DMS114 treated with DMSO at 0.1 percent for 48 hours (cell line): ENCODE measurements around the gene TMEM163.
"Not testable (repeated sequence)": the region's sequence is repeated elsewhere in the genome, so short reads cannot be mapped to it uniquely, and the experiment has no call there.

Experiments
- DNase-seq: peaks from one replicate; lab custom pipeline; 2025; ENCODE audit not compliant: unreplicated experiment; lab: John Stamatoyannopoulos, UW

The TMEM163 gene

DNA sequence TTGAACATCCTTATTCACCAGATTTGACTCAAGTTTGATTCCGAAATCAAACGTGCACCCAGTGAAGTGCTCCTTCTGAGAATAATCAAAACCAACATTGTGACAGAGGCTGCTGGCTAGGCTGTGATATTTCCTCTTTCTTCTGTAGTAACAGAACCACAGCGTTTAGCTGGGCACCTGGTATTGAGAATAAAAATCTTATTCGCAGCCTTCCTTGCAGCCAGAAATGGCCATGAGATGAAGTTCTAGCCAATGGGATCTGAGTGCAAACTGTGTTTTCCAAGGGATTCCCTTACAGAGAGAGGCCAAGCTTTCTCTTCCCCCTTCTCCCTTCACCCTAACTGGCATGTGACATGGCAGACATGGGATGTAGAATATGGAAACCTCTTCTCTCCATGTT lies 51.7 kb downstream of the TMEM163 start:
- no peak for DNase-seq

DNA sequence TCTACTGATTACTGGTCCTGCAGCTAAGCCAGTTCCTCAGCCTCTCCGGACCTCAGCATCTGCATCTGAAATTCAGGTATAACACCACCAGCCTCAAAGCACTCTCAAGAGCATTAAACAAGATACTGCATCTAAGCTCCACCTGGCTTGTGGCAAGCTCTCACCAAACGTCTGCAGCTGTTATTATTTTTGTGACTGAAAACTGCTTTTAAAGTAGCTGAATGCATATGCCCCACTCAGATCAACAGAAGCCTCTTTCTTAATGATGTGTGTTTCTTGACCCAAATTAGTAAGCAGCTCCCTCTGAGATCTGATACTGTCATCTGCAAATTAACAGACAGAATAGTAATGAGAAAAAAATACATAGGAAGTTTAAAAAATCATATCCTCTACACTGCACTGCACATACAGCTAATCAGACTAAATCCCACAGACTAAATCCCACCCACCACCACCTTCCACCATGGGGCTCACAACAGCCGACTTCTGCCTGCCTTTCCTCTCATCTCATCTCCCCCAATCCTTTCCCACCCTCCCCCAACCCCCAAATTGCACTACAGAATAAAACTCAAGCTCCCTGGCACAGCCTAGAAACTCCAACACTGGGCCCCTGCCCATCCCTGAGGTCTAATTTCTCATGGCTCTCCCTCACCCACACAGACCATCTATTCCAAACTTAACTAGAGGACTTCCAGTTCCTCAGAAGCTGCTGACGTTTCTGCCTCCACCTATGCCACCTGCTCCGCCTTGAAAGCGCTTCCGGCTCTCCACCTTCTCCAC lies 52.9 kb downstream of the TMEM163 start:
- DNase-seq = no peak

DNA sequence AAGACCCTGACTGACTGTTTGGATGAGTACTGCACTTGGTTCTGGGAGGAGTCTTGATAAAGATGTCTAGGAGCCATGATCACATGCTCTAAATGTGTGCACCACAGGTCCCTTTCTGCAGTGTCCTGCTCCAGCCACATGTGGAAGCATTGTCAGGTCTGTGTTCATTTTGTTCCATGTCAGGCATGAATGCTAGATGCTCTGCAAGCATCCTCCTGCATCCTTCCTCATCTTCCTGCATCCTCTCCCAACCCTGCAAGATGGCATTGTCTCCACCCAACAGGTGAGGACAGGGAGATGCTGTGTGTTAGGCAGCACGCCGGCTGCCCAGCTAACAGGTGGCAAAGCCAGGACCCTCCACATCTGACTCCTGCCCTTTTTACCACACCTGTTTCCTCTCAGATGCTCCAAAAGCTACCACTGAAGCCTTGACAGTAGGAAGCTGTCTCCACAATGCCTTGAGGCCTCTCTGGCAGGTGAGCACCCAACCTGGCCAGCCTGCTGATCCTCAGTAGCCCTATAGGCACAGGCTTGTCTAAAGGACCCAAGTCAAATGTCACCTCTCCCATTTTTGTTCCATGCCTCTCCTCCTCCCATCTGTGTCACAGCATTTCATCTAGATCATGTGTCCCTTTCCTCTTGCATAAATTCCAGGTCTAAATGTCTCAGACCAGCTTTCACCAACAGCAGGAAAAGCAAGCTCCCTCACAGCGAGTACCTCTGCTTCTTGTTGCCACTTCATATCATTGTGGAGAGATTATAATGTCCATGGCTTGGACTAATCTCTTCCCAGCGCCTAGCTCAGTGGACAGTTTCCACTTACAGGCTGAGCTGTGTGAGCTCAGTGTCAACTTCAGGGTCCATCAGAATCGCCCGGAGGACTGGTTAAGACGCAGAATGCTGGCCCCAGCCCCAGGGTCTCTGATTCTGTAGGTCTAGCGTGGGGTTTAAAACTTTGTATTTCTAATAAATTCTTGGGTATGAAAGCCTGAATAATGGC lies 55.0 kb downstream of the TMEM163 start:
- no peak for DNase-seq

DNA sequence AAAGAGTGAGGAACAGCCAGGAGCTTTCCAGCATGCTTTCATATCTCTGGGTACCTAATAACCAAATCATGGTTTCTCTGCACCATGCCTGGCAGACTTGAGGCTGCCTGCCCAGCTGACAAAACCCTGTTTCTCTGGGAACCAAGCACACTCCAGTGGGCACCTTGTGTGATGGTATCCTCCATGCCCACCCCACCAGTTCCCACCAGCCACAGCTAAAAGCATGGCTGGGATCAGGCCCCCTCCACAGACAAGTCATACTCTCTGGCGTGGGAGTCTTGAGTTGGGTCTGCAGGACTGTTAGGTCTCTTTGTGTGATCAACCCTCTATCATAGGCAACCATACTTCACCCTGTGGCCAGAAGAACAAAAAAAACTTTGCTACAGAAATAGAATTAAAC lies 56.0 kb downstream of the TMEM163 start:
- DNase-seq = no peak

DNA sequence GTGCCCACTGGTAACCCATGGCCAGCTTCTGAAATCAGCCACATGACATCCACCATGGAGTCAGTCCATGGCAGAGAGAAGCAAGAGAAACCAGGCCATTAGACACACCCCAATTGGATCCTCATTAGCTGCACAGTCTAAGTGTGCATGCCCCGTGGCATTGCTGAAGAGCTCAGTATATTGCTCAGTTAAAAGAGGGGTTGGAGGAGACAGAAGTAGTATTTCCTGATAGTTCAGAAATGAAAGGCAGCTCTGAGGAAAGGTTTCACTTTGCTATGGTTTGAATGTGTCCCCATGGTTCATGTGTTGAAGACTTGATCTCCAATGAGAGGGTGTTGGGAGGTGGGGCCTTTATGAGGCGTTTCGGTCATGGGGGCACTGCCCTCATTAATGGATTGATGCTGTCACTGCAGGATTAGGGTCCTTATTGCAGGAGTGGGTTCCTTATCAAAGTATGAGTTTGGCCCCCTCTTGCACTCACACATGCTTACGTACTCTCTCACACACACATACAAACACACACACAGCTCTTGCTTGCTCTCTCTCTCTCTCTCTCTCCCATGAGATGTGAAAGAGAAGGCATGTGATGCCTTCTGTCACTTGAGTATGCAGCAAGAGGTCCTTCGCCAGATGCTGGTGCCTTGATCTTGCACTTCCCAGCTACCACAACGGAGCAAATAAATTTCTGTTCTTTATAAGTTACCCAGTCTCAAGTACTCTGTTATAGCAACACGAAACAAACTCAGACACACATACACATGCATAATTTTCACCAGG lies 58.0 kb downstream of the TMEM163 start:
- DNase-seq = no peak

DNA sequence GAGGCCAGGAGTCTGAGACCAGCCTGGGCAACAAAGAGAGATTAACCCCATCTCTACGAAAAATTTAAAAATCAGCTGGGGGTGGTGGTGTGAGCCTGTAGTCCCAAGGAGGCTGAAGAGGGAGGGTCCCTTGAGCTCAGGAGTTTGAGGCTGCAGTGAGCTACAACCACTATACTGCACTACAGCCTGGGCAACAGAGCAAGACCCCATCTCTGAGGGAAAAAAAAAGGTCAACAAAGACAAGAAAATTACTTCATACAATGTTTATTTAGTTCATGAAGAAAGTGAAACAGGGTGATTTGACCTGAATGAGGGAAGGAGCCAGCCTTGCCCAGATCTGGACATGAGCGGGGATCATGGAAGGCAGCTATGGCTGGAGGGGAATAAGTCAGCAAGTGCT lies 59.1 kb downstream of the TMEM163 start:
- DNase-seq = no peak

DNA sequence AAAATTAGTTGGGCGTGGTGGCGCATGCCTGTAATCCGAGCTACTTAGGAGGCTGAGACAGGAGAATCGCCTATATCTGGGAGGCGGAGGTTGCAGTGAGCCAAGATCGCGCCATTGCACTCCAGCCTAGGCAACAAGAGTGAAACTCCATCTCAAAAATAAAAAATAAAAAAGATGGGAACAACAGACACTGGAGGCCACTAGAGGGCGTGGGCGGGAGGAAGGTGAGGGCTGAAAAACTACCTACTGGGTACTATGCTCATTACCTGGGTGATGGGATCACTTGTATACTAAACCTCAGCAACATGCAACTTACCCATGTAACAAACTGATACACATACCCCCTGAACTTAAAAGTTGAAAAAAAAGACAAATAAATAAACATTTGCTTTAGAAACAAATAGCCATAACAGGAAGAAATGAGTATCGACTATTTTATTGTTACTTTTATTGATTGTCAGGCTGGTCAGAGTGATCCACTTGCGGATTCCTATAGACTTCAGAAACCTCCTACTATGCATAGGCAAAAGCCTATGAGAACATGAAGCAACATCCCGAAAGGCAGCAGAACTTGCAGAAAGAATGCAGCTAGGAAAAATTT lies 61.0 kb downstream of the TMEM163 start:
- no peak for DNase-seq

DNA sequence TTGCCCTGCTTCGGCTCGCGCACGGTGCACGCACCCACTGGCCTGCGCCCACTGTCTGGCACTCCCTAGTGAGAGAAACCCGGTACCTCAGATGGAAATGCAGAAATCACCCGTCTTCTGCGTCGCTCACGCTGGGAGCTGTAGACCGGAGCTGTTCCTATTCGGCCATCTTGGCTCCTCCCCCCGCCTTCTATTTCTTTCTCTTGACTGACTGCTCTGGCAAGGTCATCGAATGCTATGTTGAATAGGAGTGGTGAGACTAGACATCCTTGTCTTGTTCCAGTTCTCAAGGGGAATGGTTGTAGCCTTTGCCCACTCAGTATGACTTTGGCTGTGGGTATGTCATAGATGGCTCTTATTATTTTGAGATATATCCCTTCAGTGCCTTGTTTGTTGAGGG lies 62.4 kb downstream of the TMEM163 start:
- DNase-seq = not testable (repeated sequence)

DNA sequence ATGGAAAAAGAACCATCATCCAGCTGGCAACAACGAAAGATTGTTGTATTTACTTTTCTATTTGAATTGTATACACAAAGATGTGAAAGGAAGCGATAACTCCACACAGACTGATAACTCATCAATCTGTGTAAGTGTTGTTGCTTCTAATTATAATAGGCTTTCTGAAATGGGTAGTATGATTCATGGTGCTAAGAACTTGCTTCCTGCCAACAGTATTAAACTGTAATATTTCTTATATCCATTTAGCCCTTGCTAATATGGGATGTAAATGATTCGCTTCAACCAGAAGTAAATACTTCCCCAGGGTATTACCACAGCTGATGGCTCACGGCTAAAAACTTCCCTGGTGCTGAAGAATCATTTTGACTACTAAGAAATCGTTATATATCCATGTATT lies 70.2 kb downstream of the TMEM163 start:
- DNase-seq = no peak

DNA sequence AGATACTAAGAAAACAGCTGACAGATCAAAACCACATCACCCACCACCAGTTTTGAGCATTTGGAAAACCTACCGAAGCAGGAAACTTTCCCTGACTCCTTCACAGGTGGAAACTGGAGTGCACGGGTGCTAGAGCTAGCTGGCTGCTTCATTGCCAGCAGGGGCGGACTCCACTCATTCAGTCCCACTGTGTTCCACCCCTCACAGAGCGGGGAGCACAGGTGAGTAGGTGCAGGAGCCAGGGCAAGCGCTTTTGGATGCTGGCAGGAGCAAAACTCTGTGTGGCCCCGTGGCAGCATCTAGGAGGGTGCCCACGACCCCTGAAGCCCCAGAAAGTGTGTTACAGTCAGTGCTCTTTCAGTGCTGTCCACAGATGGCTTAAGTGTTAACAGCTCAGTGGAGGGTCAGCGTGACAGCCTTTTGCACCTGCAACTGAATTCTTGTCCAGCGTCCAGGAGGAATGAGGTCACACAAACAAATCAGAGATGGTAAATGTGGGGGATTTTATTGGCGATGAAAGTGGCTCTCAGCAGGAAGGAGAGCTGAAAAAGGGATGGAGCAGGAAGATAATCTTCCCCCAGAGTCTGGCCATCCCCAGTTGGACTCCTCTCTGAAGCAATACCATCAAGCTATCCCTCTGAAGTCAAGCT lies 71.1 kb downstream of the TMEM163 start:
- no peak for DNase-seq

DNA sequence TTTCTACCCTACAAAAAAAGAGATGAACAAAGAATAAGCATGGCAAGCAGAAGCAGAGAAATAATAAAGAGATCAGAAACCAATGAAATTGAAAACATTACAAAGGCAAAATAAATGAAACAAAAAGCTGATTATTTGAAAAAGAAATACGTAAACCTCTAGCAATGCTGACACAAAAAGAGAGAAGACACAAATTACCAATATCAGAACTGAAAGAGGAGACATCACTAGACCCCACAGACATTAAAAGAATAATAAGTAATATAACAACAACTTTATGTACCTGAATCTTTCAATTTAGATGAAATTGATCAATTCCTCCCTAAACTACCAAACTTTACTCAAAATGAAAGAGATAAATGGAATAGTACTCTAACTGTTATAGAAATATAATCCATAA lies 75.9 kb downstream of the TMEM163 start:
- no peak for DNase-seq

DNA sequence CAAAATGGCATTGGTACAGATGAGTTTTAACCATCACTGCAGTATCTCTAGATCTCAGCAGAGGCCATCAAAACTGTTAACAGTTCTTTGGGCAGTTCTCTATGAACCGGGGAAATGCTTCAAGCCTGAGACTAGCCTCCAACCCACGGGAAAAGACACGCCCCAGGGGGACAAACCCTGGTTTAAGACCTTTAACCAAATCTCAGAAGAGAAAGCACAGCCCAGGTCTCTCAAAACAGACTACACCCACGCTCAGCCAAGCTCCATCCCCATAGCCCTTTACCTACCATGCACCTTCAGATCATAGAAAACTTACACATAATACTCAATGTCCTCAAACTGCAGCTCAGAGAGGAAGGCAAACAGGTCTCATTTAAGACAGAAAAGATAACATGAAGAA lies 78.3 kb downstream of the TMEM163 start:
- no peak for DNase-seq

DNA sequence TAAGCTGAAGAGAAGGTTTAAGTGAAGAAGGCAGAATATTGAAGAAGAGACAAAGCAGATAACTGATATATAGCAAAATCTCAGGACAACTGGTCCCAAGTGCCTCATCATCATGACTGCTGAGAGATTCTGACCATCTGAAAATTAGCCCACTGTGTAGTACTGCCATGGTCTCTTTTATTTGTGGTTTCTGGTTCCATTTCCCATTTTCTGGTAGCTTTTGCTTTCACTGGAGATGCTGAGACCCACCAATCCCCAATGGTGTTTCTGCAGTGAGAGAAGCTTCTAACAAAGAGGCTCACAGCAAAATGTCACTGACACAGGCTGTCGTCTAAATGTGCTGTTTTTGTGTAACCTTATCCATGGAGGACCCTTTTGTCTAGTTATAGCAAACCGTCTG lies 79.5 kb downstream of the TMEM163 start:
- DNase-seq = no peak

DNA sequence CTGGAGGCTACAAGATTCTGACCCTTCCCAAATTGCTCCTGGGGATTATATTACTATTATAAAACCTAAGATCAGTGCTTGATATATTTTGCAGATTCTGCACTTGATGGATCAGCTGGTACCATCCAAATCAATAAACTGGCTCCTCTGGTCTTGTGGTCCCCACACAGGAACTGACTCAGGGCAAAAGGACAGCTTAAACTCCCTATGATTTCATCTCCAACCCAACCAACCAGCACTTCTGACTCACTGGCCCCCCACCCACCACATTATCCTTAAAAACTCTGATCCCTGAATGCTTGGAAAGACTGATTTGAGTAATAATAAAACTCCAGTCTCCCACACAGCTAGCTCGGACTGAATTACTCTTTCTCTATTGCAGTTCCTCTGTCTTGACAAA lies 82.1 kb downstream of the TMEM163 start:
- DNase-seq = no peak

DNA sequence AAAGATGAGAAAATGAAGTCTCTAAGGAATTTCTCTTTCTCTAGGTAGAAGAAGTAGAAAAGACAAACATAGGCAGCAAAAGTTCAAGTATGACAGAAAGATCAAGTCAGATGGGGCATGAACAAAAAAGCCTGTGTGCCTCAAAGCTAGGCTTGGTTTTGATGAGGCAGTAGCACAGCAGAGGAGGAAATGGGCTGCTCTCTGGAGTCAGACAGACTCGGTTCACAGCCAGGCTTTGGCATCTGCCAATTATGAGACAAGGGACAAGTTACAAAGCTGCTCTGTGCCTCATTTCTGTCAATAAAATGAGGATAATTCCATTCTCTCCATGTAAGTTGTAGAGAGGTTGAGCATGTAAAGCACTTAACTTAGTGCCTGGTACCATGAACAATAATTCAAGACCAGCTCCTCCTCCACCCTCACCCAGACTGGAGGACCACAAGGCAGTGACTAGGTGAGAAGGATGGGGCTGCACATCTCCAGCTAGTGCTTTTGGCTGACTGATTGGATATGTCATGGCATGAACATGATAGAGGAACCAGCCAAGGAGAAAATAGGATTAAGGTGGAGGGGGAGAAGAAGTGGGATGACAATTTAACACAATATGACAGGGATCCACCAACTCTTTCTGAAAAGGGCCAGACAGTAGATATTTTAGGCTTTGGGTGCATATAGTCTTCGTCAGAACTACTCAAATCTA lies 84.6 kb downstream of the TMEM163 start:
- DNase-seq = no peak

DNA sequence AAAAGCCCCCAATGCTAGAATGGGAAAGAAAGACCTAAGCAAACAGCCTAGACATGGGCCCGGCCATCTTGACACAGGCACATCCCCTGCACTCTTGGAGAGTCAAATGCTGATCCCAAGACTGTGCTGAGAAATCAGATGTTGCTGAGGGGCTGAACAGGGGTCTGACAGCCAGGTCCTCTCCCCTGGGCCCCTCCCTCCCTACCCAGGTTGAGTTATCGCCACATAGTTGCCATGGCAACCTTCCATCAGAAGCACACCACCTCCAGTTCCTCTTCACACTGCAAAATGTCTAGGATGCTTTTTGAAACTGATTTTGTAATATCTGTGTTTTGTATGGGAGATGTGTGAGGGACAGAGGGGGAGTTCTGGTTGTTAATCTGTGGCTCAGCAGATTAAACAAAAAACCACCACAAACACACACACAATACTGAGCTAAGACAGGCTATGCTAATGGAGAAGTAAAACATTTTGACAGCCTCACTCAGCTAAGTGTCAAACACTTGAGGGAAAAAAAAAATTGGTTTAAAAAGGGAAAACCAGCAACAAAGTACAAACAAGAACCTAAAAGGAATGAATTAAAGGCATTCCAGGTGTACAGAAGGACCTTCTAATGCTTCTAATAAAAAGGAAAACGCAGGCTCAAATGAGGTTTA lies 88.2 kb downstream of the TMEM163 start:
- DNase-seq = no peak

DNA sequence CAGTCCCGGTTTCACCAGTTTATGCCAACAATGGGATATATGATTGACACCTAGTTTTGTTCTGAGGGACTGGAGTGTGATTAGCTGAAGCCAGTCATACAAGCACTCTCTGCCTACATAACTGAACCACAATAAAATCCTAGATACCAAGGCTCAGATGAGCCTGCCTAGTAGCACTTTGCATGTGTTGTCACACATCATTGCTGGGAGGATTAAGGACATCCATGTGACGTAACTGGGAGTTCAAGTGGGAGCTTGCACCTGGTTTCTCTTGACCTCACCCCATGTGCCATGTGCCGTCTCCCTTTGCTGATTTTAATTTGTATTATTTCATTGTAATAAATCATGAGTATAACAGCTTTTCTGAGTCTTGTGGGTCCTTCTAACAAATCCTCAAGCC lies 90.3 kb downstream of the TMEM163 start:
- DNase-seq = no peak

DNA sequence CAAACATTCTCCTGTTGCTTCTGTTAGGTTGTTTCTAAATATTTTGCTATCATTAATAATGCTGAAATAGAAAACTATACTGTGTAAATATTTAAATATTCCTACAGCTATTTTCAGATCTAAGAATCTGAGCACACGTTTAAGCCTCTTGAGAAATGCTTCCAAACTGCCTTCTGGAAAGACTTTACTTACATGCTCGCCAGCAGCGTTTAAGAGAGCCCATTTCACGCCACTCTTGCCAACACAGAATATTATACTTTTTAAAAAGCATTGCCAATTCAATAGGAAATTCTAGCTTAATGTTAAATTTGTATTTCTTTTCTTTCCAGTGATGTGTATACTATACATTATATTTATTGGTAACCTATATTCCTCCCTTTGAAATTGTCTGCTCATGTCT lies 92.0 kb downstream of the TMEM163 start:
- DNase-seq = no peak

DNA sequence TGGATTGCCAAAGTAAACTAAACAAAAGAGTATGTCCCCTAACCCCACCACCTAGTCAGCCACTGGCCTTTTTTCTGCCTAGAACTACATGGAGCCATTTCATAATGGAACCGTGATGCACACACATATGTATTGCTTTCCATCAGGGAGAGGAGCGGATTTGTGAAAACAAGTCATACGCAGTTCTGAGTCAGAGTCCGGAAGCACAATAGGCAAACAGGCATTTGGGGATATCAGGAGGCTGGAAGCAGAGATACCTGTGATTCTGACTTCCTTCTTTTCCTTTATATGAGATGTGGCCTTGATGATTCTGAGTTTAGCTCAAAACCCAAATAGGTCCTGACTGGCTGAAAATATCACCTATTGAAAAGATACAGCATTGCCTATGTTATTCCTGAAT lies 93.5 kb downstream of the TMEM163 start:
- DNase-seq = no peak
